Activated CD4-positive, alpha-beta T cell treated with anti-CD3 and anti-CD28 coated beads, Interleukin-10, Interleukin-2, amounts not matched to agents 100 ng/mL and 50 ng/mL, durations not matched to agents 16 hours and 8 hours (primary cell): Measurements from ENCODE around the gene TMED4.
"Not testable (repeated sequence)": the region's sequence is repeated elsewhere in the genome, so short reads cannot be mapped to it uniquely, and the experiment has no call there.

Experiments
- DNase-seq: peaks from one replicate; pipeline ENCODE4 v3.0.0-alpha.2; 2020

Gene TMED4

DNA sequence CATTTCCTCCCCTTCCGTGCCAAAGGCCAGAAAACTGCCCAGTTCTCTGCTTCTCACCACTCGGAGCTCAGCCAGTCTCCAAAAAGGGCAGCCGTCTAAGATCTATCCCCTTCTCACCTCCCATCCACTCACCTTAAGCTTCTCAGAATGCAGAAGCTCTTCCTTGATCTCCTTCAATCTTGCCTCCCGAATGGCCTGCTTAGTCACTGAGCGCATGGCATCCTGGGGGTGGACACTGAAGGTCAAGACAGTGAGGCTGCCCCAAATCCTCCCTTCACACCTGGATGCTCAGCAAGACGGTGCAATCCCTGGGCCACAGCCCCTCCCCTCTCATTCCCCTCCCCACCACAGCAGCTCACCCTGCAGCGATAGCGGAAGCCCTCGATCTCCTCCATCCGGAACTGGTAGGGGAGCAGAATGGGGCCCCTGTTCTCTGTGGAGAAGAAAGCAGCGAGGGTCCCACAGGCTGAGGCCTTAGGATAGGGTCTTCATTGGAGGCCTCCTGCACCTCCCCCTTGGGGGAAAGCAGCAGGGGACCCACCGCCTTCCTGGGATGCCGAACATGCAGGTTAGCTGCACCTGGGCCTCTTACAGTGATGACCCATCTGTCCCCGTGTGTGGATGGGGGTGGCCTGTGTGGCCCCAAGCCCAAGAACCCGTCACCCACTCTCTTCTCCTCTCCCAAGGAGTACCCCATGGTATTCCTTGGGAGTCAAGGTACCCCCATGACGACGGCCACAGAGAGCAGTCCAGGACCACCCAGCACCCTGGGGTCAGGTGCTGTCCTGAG is 13.1 kb downstream of the TMED4 start:
- DNase-seq: no peak

DNA sequence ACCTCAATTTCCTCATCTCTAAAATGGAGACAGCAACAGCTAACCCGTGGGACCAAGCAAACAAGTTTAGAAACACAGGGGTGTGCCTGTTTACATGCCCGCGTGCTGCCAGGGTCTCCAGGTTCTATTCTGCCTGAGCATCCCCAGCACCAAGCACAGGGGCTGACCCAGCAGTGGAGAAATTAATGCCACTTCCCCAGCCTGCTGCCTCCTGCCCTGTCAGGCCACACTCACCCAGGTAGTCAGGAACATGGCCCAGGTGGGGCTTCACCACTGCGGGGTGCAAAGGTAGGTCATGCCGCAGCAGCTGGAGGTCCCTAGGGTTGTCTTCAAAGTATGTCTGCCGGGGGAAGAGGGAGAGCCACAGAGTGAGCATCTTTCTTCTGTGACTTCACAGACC is 14.1 kb downstream of the TMED4 start:
- DNase-seq: no peak

DNA sequence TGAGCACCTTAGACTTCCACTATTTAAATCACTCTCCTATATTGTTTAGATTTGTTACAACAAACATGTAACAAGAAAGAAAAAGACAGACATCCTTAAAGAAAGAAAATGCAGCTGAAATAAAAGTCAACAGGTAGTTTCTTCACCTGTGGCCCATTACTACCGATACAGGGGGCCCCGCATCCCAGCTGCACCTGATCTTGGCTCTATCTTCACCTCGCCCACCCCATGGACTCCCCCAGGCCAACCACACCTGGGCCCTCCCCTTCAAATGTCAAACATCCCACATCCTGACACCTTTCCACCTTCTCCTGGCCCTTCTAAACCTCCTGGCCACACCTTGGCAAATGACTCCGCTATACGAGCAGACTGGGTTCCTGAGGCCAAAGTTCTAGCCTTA is 15.4 kb downstream of the TMED4 start:
- no peak for DNase-seq

DNA sequence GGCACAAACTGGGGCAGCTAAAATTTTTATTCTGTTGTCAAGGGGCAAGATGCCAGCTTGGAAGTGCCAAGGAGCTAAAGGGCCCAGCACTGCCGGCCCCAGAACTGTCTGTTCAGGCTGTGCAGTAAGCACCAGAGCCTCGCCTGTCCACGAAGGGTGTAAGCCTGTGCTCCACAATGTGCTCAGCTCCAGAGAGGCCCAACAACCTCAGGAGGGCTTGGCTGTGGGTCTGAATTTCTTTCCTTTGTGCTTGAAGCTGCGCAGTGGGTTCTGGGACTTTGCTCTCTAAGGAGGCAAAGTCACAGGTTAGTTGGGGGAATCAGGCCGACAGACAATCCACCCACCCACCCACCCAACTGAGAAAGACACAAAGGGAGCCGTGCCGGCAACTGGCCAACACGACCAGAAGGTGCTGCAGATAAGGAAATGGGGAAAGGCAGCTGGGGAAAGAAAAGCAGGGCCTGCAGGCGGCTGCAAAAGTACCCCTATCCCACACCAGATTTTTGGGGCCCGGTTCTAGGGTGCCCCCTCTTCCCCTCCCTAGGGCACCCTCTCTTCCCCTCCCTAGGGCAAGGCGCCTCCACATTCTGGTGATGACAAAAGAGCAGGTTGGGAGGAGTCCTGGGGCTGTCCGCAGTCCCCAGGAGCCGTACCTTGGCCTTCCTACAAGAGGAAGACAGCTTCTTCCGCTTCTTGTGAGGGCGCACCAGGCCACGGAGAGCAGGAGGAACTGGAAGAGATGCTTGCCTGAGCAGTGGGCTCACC is 16.1 kb downstream of the TMED4 start:
- DNase-seq: no peak

DNA sequence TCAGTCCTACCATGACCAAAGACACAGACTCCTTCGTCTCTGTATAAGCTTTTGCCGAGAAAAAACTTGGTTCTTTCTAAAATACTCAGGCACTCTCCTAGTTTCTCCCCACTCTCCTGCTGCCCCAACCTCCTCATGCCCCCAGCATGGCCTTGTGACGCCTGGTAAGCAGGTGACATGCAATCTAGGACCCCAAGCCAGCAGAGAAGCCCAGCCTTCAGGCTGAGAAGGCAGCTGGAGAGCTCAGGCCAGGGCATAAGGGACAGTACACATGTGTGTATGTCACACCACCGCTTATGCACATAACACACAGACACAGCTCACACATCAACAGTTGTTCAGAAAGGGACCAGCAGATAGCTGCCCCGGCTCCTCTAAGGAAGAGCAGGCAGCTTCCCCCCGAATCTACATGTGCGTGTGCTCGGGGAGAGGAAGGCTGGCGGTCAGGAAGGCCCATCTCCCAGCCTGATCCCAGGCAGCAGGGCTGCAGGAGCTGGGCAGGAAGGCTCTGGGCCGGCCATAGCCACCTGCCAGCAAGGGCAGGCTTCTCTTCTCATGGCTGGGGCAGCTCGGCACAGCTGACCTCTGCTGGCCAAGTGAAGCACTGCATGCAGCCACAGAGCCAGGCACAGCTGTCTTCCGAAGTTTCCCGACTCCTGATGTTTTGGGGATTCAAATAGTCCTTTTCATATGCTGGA is 16.8 kb downstream of the TMED4 start:
- peak; percentile 67 for DNase-seq

DNA sequence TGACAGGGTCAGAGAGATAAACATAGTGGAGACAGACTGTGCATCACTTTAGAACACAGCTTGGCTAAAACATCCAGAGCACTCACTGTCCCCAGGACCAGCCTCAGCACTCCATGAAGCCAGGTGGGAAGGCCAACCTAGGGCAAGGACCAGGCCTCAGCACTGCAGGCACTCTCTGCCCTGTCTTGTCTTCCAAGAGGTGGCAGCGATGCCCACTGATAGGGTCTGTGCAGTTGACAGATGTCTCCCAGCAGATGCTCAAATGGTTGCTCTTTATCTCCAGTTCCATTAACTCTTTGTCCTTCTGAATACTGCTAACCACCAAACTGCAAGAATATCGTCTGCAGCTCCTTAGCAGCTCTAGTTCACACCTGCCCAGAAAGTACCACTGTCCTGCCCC is 17.4 kb downstream of the TMED4 start:
- no peak for DNase-seq

DNA sequence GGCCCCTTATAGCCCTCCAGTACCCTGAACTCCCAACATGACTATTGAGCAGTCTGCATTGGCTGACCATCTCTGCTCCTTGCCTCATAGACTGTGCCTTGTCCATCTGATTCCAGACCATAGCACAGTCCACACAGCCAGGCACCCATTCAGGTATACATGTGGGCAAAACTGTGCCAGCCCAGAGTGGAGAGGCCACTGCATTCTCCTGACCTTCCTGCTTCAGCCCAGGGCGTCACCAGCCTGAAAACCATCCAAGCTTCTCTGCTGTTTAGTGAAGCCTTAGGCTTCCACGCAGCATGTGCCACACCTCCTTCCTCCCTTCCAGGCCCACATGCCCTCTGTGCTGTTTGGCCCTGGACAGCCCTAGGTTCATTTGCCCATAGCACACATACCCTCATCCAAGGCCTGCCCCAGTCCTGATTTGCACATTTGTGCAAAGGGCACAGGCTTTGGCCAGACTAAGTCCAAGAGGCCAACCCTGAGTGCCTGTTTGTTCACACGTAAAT is 18.8 kb downstream of the TMED4 start:
- no peak for DNase-seq

DNA sequence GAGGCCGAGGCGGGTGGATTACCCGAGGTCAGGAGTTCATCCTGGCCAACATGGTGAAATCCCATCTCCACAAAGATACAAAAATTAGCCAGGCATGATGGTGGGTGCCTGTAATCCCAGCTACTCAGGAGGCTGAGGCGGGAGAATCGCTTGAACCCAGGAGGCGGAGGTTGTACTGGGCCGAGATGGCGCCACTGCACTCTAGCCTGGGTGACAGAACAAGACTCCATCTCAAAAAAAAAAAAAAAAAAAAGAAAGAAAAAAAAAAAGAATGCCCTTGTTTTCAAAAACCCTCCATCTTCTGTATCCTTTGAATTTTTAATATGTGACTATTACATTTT is 19.4 kb downstream of the TMED4 start:
- DNase-seq: not testable (repeated sequence)

DNA sequence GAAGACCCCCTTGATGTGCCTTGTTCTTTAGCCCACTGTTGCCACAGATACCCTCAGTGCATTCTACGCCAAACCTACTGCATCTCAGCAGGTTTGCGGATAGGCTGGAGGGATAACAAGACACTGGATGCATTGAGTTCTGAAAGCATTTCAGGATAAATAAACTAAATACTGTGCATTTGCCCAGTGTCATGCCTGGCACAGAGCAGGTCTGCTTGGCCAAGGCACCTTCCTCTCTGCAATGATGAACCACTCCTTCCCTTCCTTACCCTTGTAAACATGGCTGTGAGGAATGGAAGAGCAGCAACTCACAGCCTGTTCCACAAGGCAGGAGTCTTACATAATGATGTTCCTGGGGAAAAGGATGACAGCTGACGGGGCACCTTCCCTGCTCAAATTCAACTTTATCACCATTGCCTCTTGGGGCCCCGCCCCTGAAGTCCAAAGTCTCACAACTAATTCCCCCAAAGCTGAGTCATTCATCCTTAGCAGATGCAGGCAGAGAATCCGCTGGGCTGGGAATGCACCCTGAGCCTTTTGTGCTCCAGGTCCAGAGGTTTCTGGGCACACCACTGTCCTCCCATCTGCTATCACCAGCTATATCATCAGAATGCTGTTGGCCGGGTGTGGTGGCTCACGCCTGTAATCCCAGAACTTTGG is 19.9 kb downstream of the TMED4 start:
- no peak for DNase-seq

DNA sequence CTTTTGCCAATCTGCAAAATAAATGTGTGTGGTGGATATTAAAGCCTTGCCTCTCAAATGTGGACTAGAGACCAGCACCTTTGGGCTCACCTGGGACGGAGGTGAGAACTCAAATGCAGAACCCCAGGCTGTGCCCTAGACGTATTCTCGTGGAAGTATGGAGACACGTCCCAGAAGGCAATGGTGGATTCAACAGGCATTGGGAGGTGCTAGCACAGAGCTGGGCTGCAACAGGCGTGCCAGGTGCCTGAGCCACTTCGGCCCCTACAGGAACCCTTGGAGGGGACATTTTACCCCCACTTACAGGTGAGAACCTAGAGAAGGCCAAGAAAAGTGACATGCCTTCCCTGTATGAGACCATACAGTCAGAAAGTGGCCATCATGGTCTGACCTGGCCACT is 20.6 kb downstream of the TMED4 start:
- no peak for DNase-seq

DNA sequence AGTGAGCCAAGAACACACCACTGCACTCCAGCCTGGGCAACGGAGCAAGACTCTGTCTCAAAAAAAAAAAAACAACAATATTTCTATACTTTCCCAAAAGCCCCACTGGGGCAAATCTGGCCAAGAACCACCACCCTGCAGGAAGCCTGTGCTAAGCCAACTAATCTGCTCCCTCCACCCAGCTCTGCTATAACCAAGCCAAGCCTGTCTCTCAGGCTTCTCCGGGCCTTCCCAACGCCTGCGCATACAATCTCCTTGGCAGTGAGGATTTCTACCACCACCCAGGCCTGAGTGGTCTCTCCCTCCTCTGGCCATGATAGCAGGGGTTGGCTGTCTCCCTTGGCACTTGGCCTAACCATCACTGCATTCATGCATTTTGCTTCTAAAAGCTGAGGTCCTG is 22.5 kb downstream of the TMED4 start:
- DNase-seq: no peak

DNA sequence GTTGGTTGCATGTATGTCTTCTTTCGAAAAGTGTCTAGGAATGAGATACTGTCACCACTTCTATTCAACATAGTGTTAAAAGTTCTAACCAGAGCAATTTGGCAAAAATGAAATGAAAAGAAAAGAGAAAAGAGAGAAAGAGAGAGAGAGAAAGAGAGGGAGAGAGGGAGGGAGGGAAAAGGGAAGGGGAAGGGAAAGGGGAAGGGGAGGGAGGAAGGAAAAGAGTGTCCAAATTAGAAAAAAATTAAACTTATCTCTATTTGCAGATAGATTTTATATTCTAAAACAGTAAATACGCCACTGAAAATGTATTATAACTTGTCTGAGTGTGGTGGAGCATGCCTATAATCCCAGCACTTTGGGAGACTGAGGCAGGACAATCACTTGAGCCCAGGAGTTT is 24.5 kb downstream of the TMED4 start:
- no peak for DNase-seq

DNA sequence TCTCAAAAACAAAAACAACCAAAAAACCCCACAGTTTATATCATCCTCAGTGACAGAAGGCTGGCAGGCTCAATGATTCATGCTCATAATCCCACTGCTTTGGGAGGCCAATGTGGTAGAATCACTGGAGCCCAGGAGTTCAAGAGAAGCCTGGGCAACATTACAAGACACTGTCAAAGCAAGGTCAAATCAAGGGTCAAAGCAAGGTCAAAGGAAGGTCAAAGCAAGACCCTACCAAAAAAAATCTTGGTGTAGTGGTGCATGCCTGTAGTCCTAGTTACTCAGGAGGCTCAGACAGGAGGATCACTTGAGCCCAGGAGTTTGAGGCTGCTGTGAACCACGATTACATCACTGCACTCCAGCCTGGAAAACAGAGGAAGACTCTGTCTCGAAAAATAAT is 26.7 kb downstream of the TMED4 start:
- DNase-seq: no peak

DNA sequence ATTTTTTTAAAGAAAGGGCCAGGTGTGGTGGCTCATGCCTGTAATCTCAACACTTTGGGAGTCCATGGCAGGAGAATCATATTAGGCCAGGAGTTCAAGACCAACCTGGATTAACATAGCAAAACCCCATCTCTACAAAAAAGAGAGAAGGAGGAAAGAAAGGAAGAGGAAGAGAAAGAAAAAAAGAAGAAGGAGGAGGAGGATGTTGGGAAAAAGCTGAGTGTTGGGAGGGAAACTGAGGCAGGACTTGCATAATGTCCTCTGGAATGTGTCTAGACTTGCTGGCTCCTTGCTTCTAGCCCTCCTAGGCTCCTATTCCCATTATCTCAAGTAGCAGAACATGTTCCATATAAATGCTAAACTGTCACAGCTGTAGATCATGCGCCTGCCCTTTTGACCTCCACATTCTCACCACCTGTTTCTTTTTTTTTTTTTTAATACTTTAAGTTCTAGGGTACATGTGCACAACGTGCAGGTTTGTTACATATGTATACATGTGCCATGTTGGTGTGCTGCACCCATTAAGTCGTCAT is 29.5 kb downstream of the TMED4 start:
- DNase-seq: not testable (repeated sequence)

DNA sequence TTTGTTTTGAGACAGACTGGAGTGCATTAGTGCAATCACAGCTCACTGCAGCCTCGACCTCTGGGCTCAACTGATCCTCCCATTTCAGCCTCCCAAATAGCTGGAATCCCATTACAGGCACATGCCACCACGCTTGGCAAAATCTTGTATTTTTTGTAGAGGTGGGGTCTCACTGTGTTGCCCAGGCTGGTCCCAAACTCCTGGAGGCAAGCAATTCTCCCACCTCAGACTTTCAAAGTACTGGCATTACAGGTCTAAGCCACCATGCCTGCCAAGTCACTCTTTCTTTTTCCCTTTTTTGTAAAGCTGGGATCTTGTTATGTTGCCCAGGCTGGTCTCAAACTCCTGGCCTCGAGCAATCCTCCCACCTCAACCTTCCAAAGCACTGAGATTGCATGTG is 32.6 kb downstream of the TMED4 start:
- no peak for DNase-seq

DNA sequence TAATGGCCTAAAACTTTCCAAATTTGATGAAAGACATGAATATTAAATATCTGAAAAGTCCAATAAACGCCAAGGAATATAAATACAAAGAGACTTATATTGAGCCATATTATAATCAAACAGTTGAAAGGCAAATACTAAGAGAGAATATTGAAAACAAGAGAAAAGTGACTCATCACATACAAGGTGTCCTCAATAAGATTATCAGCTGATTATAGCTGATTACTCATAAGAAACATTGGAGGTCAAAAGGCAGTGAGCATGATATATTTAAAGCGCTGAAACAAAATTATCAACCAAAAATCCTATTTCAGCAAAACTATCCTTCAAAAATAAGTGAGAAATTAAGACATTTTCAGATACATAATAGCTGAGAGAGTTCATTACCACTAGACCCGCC is 33.1 kb downstream of the TMED4 start:
- DNase-seq: no peak

DNA sequence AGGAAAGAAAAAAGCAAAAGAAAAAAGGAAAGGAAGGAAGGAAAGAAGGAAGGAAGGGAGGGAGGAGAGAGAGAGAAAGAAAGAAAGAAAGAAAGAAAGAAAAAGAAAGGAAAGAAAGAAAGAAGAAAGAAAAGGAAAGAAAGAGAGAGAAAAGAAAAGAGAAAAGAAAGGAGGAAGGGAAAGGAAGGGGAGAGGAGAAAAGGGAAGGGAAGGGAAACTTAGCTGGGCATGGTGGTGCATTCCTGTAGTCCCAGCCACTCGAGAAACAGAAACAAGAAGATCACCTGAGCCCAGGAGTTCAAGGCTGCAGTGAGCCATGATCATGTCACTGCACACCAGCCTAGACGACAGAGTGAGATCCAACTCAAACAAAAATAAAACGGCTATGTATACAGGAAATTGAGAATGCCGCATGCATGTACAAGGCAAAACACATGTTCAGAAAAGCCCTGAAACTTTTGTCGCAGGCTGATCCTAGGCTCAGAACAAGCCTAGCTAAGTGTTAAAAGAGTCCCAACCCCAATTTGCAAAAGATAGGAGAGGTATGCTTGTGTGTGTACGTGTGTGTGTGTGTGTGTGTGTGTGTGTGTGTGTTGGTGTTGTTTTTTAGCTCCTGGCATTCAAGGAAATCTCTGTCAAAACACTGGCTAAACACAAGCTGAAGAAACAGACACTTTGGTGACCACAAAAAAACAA is 34.3 kb downstream of the TMED4 start:
- DNase-seq: no peak

DNA sequence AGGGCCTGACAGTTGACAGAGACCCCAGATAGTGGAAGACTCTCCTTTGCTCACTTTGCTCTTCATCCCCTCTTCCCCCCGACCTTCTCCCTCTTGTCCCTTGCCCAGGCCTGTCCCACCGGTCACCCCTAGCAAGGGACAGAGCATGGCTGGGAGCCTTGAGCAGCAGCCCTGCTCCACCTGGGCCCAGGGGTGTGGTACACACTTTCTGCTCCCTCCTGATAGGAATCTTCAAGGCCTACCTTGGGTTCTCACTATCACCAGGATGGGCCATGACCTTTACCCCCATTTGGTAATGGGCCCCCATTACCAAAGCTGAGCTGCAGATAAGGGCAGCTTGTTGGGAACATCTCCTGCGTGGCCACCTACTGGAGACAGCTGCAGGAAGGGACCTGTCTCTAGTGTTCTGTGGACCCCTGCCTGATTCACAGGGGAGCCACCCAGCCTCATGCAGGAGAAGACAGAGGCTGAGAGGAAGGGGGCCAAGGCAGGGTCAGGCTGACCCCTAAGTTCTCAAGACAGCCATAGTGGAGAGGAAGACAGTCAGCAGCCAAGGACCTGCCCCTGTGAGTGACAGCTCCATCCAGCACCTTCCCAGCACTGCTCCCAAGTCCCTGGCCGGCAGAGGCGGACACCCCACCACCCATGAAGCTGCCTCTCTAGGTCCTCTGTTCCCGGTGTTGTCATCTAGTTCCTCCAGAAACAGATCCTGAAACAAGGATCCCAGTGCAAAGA is 40.0 kb downstream of the TMED4 start:
- no peak for DNase-seq

DNA sequence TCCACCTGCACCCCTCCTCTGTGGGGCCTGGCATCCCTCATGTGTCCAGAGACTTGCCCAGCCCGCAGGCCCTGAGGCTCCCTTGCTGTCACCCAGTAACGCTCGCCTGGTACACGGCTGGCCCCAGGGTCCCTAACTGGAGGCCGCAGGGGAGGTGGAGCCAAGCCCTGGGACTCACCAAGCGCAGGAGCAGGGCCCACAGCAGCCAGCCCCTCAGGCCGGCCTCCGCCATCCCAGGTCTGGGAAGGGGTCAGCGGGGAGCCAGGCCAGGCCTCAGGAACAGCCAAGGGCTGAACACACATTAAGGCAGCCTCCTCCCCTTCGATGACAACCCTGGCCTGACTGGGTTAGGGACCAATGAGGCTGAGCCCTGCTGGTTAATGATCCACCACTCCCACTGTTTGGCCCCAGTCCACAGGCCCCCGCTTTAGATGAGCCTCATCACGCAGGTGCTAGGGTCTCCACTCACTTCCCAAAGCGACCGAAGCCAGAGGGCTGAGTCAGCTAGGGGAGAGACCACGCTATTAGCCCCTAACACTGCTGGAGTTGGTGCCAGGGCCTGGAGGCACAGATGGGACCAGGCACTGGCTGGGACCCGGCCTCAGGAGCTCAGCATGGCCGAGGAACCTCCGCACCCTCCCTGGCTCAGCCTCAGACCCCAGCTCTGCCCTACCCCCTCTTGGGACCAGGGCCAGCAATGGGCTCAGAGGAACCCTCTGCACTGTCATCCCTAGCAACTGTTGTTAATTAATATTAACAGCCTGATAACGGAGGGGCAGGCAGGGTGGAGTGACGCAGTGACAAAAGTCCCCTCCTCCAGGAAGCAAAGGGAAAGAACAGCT is 40.8 kb downstream of the TMED4 start, which contains the start of gene NPC1L1:
Gene NPC1L1 (minus strand): TSS at position 303 of the 842 bp plus-strand sequence. CDS start 71 bp downstream, at position 232.
- DNase-seq: no peak

DNA sequence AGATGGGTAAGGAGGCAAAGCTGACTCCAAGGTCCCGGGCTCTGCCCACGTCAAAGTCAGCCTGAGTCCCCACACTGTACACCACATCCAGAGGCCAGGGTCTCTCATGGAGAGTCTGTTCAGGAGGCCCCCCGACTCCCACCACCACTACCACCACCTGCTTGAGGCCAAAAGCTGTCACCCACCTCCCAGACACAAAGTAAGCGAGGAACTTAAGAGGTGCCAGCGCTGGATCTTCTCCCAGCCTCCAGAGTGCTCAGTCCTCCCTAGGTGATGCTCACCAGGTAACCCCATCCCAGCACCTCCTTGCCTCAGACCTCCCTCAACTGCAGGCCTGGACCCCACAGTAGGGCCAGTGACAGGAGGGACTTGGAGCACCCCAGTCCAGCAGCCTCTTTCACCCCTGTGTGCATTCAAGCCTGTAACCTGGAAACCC is 41.4 kb downstream of the TMED4 start:
- DNase-seq: no peak
